DMS153 treated with DMSO at 0.1 percent for 48 hours (cell line): ENCODE measurements around the gene MRPL24.
"Not testable (repeated sequence)": the region's sequence is repeated elsewhere in the genome, so short reads cannot be mapped to it uniquely, and the experiment has no call there.

Experiments
- DNase-seq: peaks from one replicate; lab custom pipeline; 2025; ENCODE audit not compliant: unreplicated experiment; lab: John Stamatoyannopoulos, UW

MRPL24 gene

GRCh38 chr1:156740741-156741480, at the start of gene MRPL24:
Gene MRPL24, minus strand, starts transcription at chr1:156741088. Its CDS starts 2,384 bp downstream, at chr1:156738704.
- DNase-seq, result peak; percentile 100

GRCh38 chr1:156789621-156790318, 48.9 kb upstream of the MRPL24 start:
- DNase-seq, result no peak

- DNase-seq, result no peak
These were observed 47.2 kb upstream of the MRPL24 start for GRCh38 chr1:156788136-156788535.

GRCh38 chr1:156786640-156787039, 45.8 kb upstream of the MRPL24 start:
- DNase-seq, result no peak

GRCh38 chr1:156785458-156785857, 44.6 kb upstream of the MRPL24 start:
- no peak for DNase-seq

- no peak for DNase-seq
These were observed 40.8 kb upstream of the MRPL24 start for GRCh38 chr1:156781585-156782186.

GRCh38 chr1:156777573-156777972, 36.7 kb upstream of the MRPL24 start:
- no peak for DNase-seq

GRCh38 chr1:156776942-156777341, 36.1 kb upstream of the MRPL24 start:
- DNase-seq, result no peak

- DNase-seq, result no peak
These were observed 34.9 kb upstream of the MRPL24 start for GRCh38 chr1:156775799-156776198.

- no peak for DNase-seq
These were observed 32.7 kb upstream of the MRPL24 start for GRCh38 chr1:156773607-156774006.

- DNase-seq, result no peak
These were observed 32.0 kb upstream of the MRPL24 start for GRCh38 chr1:156772728-156773497.

- DNase-seq, result no peak
These were observed 31.3 kb upstream of the MRPL24 start for GRCh38 chr1:156772222-156772621.

- DNase-seq, result no peak
These were observed 27.9 kb upstream of the MRPL24 start for GRCh38 chr1:156768610-156769295.

- no peak for DNase-seq
These were observed 27.2 kb upstream of the MRPL24 start for GRCh38 chr1:156767879-156768604.

GRCh38 chr1:156767101-156767878, 26.4 kb upstream of the MRPL24 start, which contains the start of gene PRCC:
Gene PRCC, plus strand, starts transcription at chr1:156767535. Its CDS starts 237 bp downstream, at chr1:156767772.
- DNase-seq, result peak; percentile 100

GRCh38 chr1:156766298-156767100, 25.6 kb upstream of the MRPL24 start:
- DNase-seq, result peak; percentile 31

- no peak for DNase-seq
These were observed 24.8 kb upstream of the MRPL24 start for GRCh38 chr1:156765666-156766065.

GRCh38 chr1:156765136-156765535, 24.2 kb upstream of the MRPL24 start:
- DNase-seq, result not testable (repeated sequence)

- no peak for DNase-seq
These were observed 19.9 kb upstream of the MRPL24 start for GRCh38 chr1:156760796-156761104.
